ENCODE data around the gene DRD3. TPM values are rescaled to one million over a fixed set of nuclear protein-coding genes. Genes with fewer than 3 reads are reported as not detected.
A peak's percentile ranks its signal among the peaks of the same experiment; 100 is the strongest.

Gene DRD3
- total RNA-seq, 1 donor from 2014 or later: not detected

- Histone ChIP-seq H3K27ac (ENCODE audit: low read depth, low read length) (peak overlapping the region; percentile 72), H3K4me2 (ENCODE audit: low read length) (peak overlapping the region; percentile 85), H3K9me3 (ENCODE audit: insufficient read depth, low read depth, low read length) (no peaks in the 10 kb centered on the region)
Observed at GRCh38 chr3:114213292-114213626, 34.4 kb upstream of the DRD3 start.

GRCh38 chr3:114212646-114213045, 33.8 kb upstream of the DRD3 start:
- Histone ChIP-seq H3K27ac (ENCODE audit: low read depth, low read length) (no peak overlapping the region), H3K4me1 (ENCODE audit: insufficient read depth, low read length) (peaks cover 47% of the 10 kb centered on the region), H3K4me2 (ENCODE audit: low read length) (peak overlapping the region; percentile 85), H3K36me3 (ENCODE audit: insufficient read depth, low read length) (no peaks in the 10 kb centered on the region), H2AFZ (ENCODE audit: low read depth, low read length) (no peak overlapping the region), H3K27me3 (ENCODE audit: insufficient read depth, low read length) (no peaks in the 10 kb centered on the region), H4K20me1 (ENCODE audit: insufficient read depth, low read length) (no peaks in the 10 kb centered on the region), H3K9ac (ENCODE audit: low read length) (no peak overlapping the region), H3K9me3 (ENCODE audit: insufficient read depth, low read depth, low read length) (no peaks in the 10 kb centered on the region), H3K4me3 (ENCODE audit: insufficient read depth, low read depth, low read length) (no peak overlapping the region), H3K79me2 (ENCODE audit: insufficient read depth, low read length) (no peaks in the 10 kb centered on the region)
- Mint-ChIP-seq H3K4me3 (ENCODE audit: unreplicated experiment) (no peak overlapping the region), H3K36me3 (ENCODE audit: low read depth, unreplicated experiment) (no peaks in the 10 kb centered on the region), H3K4me1 (ENCODE audit: low read depth, unreplicated experiment) (peaks cover 3% of the 10 kb centered on the region), H3K27ac (ENCODE audit: unreplicated experiment) (no peak overlapping the region), H3K9me3 (ENCODE audit: unreplicated experiment) (no peaks in the 10 kb centered on the region), H3K27me3 (ENCODE audit: low read depth, unreplicated experiment) (peaks cover 3% of the 10 kb centered on the region)
- TF ChIP-seq EZH2 (IDR thresholded peaks at IDR 0.05; ENCODE audit: insufficient read depth, low read length) (no peak), CTCF (IDR thresholded peaks at IDR 0.05; ENCODE audit: insufficient read depth, low read depth, low read length) (no peak)
- DNase-seq (ENCODE audit: low read depth) (no peak), FAIRE-seq (no peak)

More at GRCh38 chr3:114213292-114213626, 34.4 kb upstream of the DRD3 start:
- FAIRE-seq (peak; percentile 76), DNase-seq (ENCODE audit: low read depth) (peak; percentile 56)
- Mint-ChIP-seq H3K4me1 (ENCODE audit: low read depth, unreplicated experiment) (peaks cover 3% of the 10 kb centered on the region), H3K9me3 (ENCODE audit: unreplicated experiment) (no peaks in the 10 kb centered on the region), H3K27ac (ENCODE audit: unreplicated experiment) (no peak overlapping the region), H3K27me3 (ENCODE audit: low read depth, unreplicated experiment) (peaks cover 3% of the 10 kb centered on the region), H3K36me3 (ENCODE audit: low read depth, unreplicated experiment) (no peaks in the 10 kb centered on the region), H3K4me3 (ENCODE audit: unreplicated experiment) (no peak overlapping the region)
- Histone ChIP-seq H3K27me3 (ENCODE audit: insufficient read depth, low read length) (no peaks in the 10 kb centered on the region), H3K36me3 (ENCODE audit: insufficient read depth, low read length) (no peaks in the 10 kb centered on the region), H3K9ac (ENCODE audit: low read length) (peak overlapping the region; percentile 73), H3K4me1 (ENCODE audit: insufficient read depth, low read length) (peaks cover 53% of the 10 kb centered on the region), H4K20me1 (ENCODE audit: insufficient read depth, low read length) (no peaks in the 10 kb centered on the region), H3K4me3 (ENCODE audit: insufficient read depth, low read depth, low read length) (peak overlapping the region; percentile 43), H2AFZ (ENCODE audit: low read depth, low read length) (no peak overlapping the region), H3K79me2 (ENCODE audit: insufficient read depth, low read length) (no peaks in the 10 kb centered on the region)
- TF ChIP-seq CTCF (IDR thresholded peaks at IDR 0.05; ENCODE audit: insufficient read depth, low read depth, low read length): no peak
- TF ChIP-seq EZH2 (IDR thresholded peaks at IDR 0.05; ENCODE audit: insufficient read depth, low read length): no peak

GRCh38 chr3:114207768-114208167, 28.9 kb upstream of the DRD3 start:
- no peaks in the 10 kb centered on the region for H3K79me2 ChIP-seq (ENCODE audit: insufficient read depth, low read length)
- no peak overlapping the region for H3K27ac ChIP-seq (ENCODE audit: low read depth, low read length)
- Mint-ChIP-seq H3K27me3 (ENCODE audit: low read depth, unreplicated experiment) (no peaks in the 10 kb centered on the region), H3K27ac (ENCODE audit: unreplicated experiment) (no peak overlapping the region), H3K4me3 (ENCODE audit: unreplicated experiment) (no peak overlapping the region), H3K36me3 (ENCODE audit: low read depth, unreplicated experiment) (no peaks in the 10 kb centered on the region), H3K9me3 (ENCODE audit: unreplicated experiment) (no peaks in the 10 kb centered on the region), H3K4me1 (ENCODE audit: low read depth, unreplicated experiment) (no peaks in the 10 kb centered on the region)
- no peaks in the 10 kb centered on the region for H3K9me3 ChIP-seq (ENCODE audit: insufficient read depth, low read depth, low read length)
- DNase-seq (ENCODE audit: low read depth): no peak
- H3K4me2 ChIP-seq (ENCODE audit: low read length): no peak overlapping the region
- no peaks in the 10 kb centered on the region for H3K36me3 ChIP-seq (ENCODE audit: insufficient read depth, low read length)
- no peaks in the 10 kb centered on the region for H4K20me1 ChIP-seq (ENCODE audit: insufficient read depth, low read length)
- H3K9ac ChIP-seq (ENCODE audit: low read length): no peak overlapping the region
- FAIRE-seq: no peak
- H3K4me1 ChIP-seq (ENCODE audit: insufficient read depth, low read length): peaks cover 1% of the 10 kb centered on the region
- TF ChIP-seq EZH2 (IDR thresholded peaks at IDR 0.05; ENCODE audit: insufficient read depth, low read length) (no peak), CTCF (IDR thresholded peaks at IDR 0.05; ENCODE audit: insufficient read depth, low read depth, low read length) (no peak)
- no peaks in the 10 kb centered on the region for H3K27me3 ChIP-seq (ENCODE audit: insufficient read depth, low read length)
- no peak overlapping the region for H3K4me3 ChIP-seq (ENCODE audit: insufficient read depth, low read depth, low read length)
- no peak overlapping the region for H2AFZ ChIP-seq (ENCODE audit: low read depth, low read length)

Data from astrocyte (in vitro differentiated cells and primary cell).